ENCODE data around the gene ITGA11. TPM values are rescaled to one million over a fixed set of nuclear protein-coding genes. Genes with fewer than 3 reads are reported as not detected.

Gene ITGA11
- polyA plus RNA-seq, 1 of the 3 experiments (the other 2 are of a cell fraction) = 0.49 TPM

- TF ChIP-seq, protein P1, sequence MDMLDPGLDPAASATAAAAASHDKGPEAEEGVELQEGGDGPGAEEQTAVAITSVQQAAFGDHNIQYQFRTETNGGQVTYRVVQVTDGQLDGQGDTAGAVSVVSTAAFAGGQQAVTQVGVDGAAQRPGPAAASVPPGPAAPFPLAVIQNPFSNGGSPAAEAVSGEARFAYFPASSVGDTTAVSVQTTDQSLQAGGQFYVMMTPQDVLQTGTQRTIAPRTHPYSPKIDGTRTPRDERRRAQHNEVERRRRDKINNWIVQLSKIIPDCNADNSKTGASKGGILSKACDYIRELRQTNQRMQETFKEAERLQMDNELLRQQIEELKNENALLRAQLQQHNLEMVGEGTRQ (IDR thresholded peaks at IDR 0.05; ENCODE audit: borderline replicate concordance, low read depth, low read length) = no peak
- TF ChIP-seq SMC3 (IDR thresholded peaks at IDR 0.05; ENCODE audit: low read depth, low read length) = no peak
- TF ChIP-seq NFIC (IDR thresholded peaks at IDR 0.05; ENCODE audit: borderline replicate concordance) = no peak
- TF ChIP-seq GABPA (IDR thresholded peaks at IDR 0.05; ENCODE audit: low read depth) = no peak
- no peak for TF ChIP-seq TCF12 (IDR thresholded peaks at IDR 0.05)
These were observed 15.8 kb downstream of the ITGA11 start (continued) for GRCh38 chr15:68416158-68416535.

GRCh38 chr15:68415501-68416157, 16.3 kb downstream of the ITGA11 start:
- Histone ChIP-seq H3K4me1 (ENCODE audit: control insufficient read depth in 1 of 2, insufficient read depth in 2 of 2, low read depth in 1 of 2, low read length in 1 of 2) (no peaks in the 10 kb centered on the region; a peak in 1 of 4 replicates), H3K9ac (no peak overlapping the region), H3K27ac (ENCODE audit: low read depth in 2 of 2, low read length in 1 of 2) (no peak overlapping the region), H3K27me3 (ENCODE audit: insufficient read depth) (no peaks in the 10 kb centered on the region), H3K9me3 (no peaks in the 10 kb centered on the region), H3F3A (replicated peaks; ENCODE audit: insufficient read depth) (no peaks in the 10 kb centered on the region), H2AFZ (ENCODE audit: low read depth) (no peak overlapping the region), H3K9me2 (no peaks in the 10 kb centered on the region), H3K4me2 (no peak overlapping the region), H3K79me2 (ENCODE audit: insufficient read depth) (no peaks in the 10 kb centered on the region), H4K20me1 (ENCODE audit: insufficient read depth) (no peaks in the 10 kb centered on the region), H3K36me3 (replicated peaks in 1 of 2; ENCODE audit: control insufficient read depth in 1 of 2, insufficient read depth in 2 of 2, low read length in 1 of 2) (no peaks in the 10 kb centered on the region), H3K4me3 (ENCODE audit: low read depth in 2 of 2, low read length in 1 of 2) (no peak overlapping the region)
- DNase-seq = no peak
- WGBS (ENCODE audit: low lambda C conversion rate) = 93% methylated on average over 6 of the region's 6 CpGs
- TF ChIP-seq SMC3 (IDR thresholded peaks at IDR 0.05; ENCODE audit: low read depth, low read length) (no peak), CTCF (IDR thresholded peaks at IDR 0.05) (no peak), JUND (IDR thresholded peaks at IDR 0.05) (no peak), FOSL2 (IDR thresholded peaks at IDR 0.05; ENCODE audit: borderline replicate concordance, low read depth) (no peak), MEF2A (IDR thresholded peaks at IDR 0.05; ENCODE audit: borderline replicate concordance, low read depth) (no peak), PBX3 (IDR thresholded peaks at IDR 0.05) (no peak), GABPA (IDR thresholded peaks at IDR 0.05; ENCODE audit: low read depth) (no peak), RAD21 (IDR thresholded peaks at IDR 0.05; ENCODE audit: low read length) (no peak)
- ChIA-PET CTCF (no interaction called here), POLR2A (no interaction called here)

DNA sequence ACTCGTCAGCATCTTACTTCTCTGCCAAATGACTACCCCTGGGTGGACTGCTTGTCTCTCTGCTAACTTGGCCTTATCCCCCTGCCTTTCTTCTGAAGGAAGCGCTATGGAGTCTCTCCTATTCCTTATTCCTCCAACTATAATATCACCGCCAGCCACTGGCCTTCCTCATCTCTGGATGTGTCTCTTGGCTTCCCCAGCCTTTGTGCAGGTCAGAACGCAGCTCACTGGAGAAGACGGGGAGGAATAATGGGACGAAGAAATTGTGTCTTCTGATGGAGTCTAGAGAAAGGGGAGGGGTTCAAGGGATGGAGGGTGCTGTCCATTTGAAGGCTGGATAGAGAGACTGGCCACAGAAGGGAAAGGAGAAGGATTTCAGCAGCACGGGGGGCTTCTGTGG, 16.9 kb downstream of the ITGA11 start:
- Histone ChIP-seq H3K79me2 (ENCODE audit: insufficient read depth) (no peaks in the 10 kb centered on the region), H3K9me2 (no peaks in the 10 kb centered on the region), H3F3A (replicated peaks; ENCODE audit: insufficient read depth) (no peaks in the 10 kb centered on the region), H3K4me2 (no peak overlapping the region), H3K4me1 (ENCODE audit: control insufficient read depth in 1 of 2, insufficient read depth in 2 of 2, low read depth in 1 of 2, low read length in 1 of 2) (no peaks in the 10 kb centered on the region; a peak in 1 of 4 replicates), H3K4me3 (ENCODE audit: low read depth in 2 of 2, low read length in 1 of 2) (no peak overlapping the region), H4K20me1 (ENCODE audit: insufficient read depth) (no peaks in the 10 kb centered on the region), H3K9me3 (no peaks in the 10 kb centered on the region), H2AFZ (ENCODE audit: low read depth) (no peak overlapping the region), H3K36me3 (replicated peaks in 1 of 2; ENCODE audit: control insufficient read depth in 1 of 2, insufficient read depth in 2 of 2, low read length in 1 of 2) (no peaks in the 10 kb centered on the region), H3K27ac (ENCODE audit: low read depth in 2 of 2, low read length in 1 of 2) (no peak overlapping the region), H3K9ac (no peak overlapping the region), H3K27me3 (ENCODE audit: insufficient read depth) (no peaks in the 10 kb centered on the region)
- 84% methylated on average over 7 of the region's 7 CpGs for WGBS (ENCODE audit: low lambda C conversion rate)
- POLR2A ChIA-PET = no interaction called here
- DNase-seq = no peak
- CTCF ChIA-PET = no interaction called here
- TF ChIP-seq MAX (IDR thresholded peaks at IDR 0.05; ENCODE audit: low read depth) (no peak), TCF12 (IDR thresholded peaks at IDR 0.05) (no peak), GATA2 (CRISPR knock-in tag; IDR thresholded peaks at IDR 0.05) (no peak)

Measured in SK-N-SH (cell line).